A673 (cell line): ENCODE results near the gene FGF12.

Source experiments
- EZH2 ChIP-seq: fragments of 200-600 bp; sonication (generic); IDR thresholded peaks from 2 replicates; pipeline ENCODE4 v1.6.1; 2017; ENCODE audit warnings: borderline replicate concordance, low read depth, mild to moderate bottlenecking, mixed read lengths, antibody characterized with exemption, low read length; ENCODE audit not compliant: poor library complexity, severe bottlenecking
- TF ChIP-seq, protein P1 (sequence below): fragments of 300-800, 200-600 bp; sonication (generic); conservative IDR thresholded peaks from 2 replicates; pipeline ENCODE4 v1.5.1; 2017; ENCODE audit warnings: low read depth, mild to moderate bottlenecking, antibody characterized with exemption, low read length, moderate library complexity, mixed read lengths

GRCh38 chr3:192553707-192554106 lies 173.6 kb downstream of the FGF12 start:
- TF ChIP-seq, protein P1, sequence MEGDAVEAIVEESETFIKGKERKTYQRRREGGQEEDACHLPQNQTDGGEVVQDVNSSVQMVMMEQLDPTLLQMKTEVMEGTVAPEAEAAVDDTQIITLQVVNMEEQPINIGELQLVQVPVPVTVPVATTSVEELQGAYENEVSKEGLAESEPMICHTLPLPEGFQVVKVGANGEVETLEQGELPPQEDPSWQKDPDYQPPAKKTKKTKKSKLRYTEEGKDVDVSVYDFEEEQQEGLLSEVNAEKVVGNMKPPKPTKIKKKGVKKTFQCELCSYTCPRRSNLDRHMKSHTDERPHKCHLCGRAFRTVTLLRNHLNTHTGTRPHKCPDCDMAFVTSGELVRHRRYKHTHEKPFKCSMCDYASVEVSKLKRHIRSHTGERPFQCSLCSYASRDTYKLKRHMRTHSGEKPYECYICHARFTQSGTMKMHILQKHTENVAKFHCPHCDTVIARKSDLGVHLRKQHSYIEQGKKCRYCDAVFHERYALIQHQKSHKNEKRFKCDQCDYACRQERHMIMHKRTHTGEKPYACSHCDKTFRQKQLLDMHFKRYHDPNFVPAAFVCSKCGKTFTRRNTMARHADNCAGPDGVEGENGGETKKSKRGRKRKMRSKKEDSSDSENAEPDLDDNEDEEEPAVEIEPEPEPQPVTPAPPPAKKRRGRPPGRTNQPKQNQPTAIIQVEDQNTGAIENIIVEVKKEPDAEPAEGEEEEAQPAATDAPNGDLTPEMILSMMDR: no peak
- TF ChIP-seq EZH2: no peak
